Left ventricle myocardium inferior (tissue), 1 donor: ENCODE results near the gene PPP1R17. TPM values are rescaled to one million over a fixed set of nuclear protein-coding genes. Genes with fewer than 3 reads are reported as not detected.

Source experiments
- DNase-seq: peaks from one replicate; pipeline ENCODE4 v3.0.0-alpha.2; 2020
- H3K27ac ChIP-seq: fragments of 200-600 bp; replicated peaks from 2 replicates; pipeline ENCODE4 v1.8.0; 2021
- H3K27me3 ChIP-seq: fragments of 200-600 bp; 2 replicates; pipeline ENCODE4 v1.8.0; 2021; ENCODE audit warnings: low read depth
- H3K36me3 ChIP-seq: fragments of 200-600 bp; 2 replicates; pipeline ENCODE4 v1.8.0; 2021
- H3K4me1 ChIP-seq: fragments of 200-600 bp; 2 replicates; pipeline ENCODE4 v1.8.0; 2021
- H3K4me3 ChIP-seq: fragments of 200-600 bp; 2 replicates; pipeline ENCODE4 v1.8.0; 2021; ENCODE audit warnings: mild to moderate bottlenecking, moderate library complexity
- H3K9me3 ChIP-seq: fragments of 200-600 bp; replicated peaks from 2 replicates; pipeline ENCODE4 v1.8.0; 2021
- intact Hi-C: fragments of 100-400 bp; cut with micrococcal nuclease; formaldehyde crosslinking; loops from one replicate; pipeline ENCODE4 v1.11.0; 2022
- total RNA-seq: library from RNA; stranded (reverse); fragmentation: NEBNext Ultra II Directional; extraction: Animal tissue kit (Norgen Biotek cat#: 25700); gene quantifications from one replicate; pipeline ENCODE4 v1.2.1, GENCODE V29; 2021
- TF ChIP-seq, protein P1 (sequence below): fragments of 200-600 bp; IDR thresholded peaks from 2 replicates; pipeline ENCODE4 v1.8.0; 2021; ENCODE audit warnings: antibody characterized with exemption, mild to moderate bottlenecking, borderline replicate concordance
- donor health status: DM: no; HTN: yes; CAD: no; lungs with severe emphysema.

PPP1R17 gene
- total RNA-seq, 1 donor from 2014 or later: not detected

DNA sequence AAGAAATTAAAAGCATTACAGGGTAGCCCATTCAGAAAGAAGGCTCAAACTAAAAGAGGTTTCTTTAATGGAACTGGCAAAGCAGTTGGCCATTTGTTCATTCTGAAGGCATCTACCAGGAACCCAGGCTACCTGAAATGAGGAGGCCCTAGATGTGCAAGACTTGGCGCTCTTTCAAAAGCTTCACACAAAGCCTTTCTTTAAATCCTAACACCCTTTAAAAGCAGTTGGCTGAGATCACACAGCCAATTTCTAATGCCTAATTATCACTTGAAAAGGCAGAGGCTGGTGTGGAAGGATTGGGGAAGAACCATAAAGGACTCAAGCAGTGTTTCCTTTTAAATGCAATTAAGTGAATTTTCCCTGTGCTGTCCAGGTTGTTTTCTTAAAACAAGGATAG, 23.2 kb downstream of the PPP1R17 start:
- no peaks in the 10 kb centered on the region for H3K9me3 ChIP-seq
- H3K4me1 ChIP-seq: no peaks in the 10 kb centered on the region
- H3K4me3 ChIP-seq: no peak overlapping the region
- no peak for DNase-seq
- TF ChIP-seq, protein P1, sequence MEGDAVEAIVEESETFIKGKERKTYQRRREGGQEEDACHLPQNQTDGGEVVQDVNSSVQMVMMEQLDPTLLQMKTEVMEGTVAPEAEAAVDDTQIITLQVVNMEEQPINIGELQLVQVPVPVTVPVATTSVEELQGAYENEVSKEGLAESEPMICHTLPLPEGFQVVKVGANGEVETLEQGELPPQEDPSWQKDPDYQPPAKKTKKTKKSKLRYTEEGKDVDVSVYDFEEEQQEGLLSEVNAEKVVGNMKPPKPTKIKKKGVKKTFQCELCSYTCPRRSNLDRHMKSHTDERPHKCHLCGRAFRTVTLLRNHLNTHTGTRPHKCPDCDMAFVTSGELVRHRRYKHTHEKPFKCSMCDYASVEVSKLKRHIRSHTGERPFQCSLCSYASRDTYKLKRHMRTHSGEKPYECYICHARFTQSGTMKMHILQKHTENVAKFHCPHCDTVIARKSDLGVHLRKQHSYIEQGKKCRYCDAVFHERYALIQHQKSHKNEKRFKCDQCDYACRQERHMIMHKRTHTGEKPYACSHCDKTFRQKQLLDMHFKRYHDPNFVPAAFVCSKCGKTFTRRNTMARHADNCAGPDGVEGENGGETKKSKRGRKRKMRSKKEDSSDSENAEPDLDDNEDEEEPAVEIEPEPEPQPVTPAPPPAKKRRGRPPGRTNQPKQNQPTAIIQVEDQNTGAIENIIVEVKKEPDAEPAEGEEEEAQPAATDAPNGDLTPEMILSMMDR: no peak
- intact Hi-C loops: no loop called here
- H3K27me3 ChIP-seq: no peaks in the 10 kb centered on the region
- no peak overlapping the region for H3K27ac ChIP-seq
- peaks cover 7% of the 10 kb centered on the region for H3K36me3 ChIP-seq

DNA sequence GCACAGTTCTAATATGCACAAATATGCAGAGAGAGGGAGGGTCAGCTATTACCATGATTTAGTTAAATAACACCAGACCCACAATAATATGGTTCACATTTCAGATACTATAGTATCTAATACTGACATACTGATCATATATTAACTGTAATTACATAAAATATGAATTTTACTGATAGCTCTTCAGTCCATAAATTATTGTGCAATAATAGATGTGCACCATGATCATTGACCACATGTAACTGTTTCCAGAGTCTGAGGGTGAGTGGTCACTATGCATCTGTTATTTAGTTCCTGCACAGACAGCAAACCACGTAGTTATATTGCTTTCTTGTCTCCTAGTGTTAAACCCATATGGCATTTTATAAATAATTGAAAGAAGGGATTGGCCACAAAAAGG, 29.3 kb downstream of the PPP1R17 start:
- intact Hi-C loops: no loop called here
- H3K4me3 ChIP-seq: no peak overlapping the region
- no peaks in the 10 kb centered on the region for H3K27me3 ChIP-seq
- no peak for DNase-seq
- H3K9me3 ChIP-seq: no peaks in the 10 kb centered on the region
- no peaks in the 10 kb centered on the region for H3K36me3 ChIP-seq
- no peaks in the 10 kb centered on the region for H3K4me1 ChIP-seq
- TF ChIP-seq, protein P1: no peak
- no peak overlapping the region for H3K27ac ChIP-seq

- Histone ChIP-seq H3K27me3 (no peaks in the 10 kb centered on the region), H3K9me3 (no peaks in the 10 kb centered on the region), H3K4me1 (no peaks in the 10 kb centered on the region), H3K27ac (no peak overlapping the region), H3K4me3 (no peak overlapping the region), H3K36me3 (no peaks in the 10 kb centered on the region)
- intact Hi-C loops: no loop called here
- no peak for DNase-seq
- TF ChIP-seq, protein P1: no peak
Measured at GRCh38 chr7:31720366-31720765, 33.4 kb downstream of the PPP1R17 start.

GRCh38 chr7:31724696-31725095, 37.7 kb downstream of the PPP1R17 start:
- Histone ChIP-seq H3K4me1 (no peaks in the 10 kb centered on the region), H3K27me3 (no peaks in the 10 kb centered on the region), H3K27ac (no peak overlapping the region), H3K36me3 (no peaks in the 10 kb centered on the region), H3K4me3 (no peak overlapping the region), H3K9me3 (no peaks in the 10 kb centered on the region)
- intact Hi-C loops: no loop called here
- TF ChIP-seq, protein P1: no peak
- DNase-seq: no peak

DNA sequence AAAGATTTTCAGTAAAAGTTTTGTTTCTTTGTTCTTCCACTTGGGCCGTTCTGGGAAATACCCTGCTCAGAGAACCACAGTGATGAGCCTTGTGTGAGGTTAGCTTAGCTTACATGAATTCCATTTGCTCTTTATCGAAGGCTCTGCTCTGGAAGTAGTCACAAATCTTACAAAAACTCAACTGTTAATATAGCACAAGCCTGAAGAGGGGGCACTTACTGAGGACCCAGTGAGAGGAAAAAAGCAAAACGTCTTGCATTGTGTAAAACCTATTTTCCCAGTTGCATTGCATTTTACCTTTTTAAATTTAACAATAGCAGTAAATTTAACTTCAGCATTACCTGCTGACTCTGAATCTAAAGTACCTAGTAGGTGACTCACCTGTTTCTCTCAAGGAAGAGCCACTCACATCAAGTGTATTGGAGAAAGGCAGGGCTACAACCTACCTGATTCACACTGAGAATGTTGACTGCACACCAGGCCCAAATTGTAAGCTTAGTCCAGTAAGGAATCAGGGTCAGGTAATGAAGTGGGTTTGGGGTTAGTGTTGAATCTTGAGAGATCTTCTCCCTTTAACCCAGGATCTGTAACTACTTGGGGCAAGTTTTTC, 42.3 kb downstream of the PPP1R17 start:
- Histone ChIP-seq H3K36me3 (no peaks in the 10 kb centered on the region), H3K27me3 (no peaks in the 10 kb centered on the region), H3K27ac (no peak overlapping the region), H3K4me1 (no peaks in the 10 kb centered on the region), H3K9me3 (no peaks in the 10 kb centered on the region), H3K4me3 (no peak overlapping the region)
- DNase-seq: no peak
- intact Hi-C loops: no loop called here
- TF ChIP-seq, protein P1: no peak
